T-helper 1 cell treated with Interleukin-12 subunit alpha and Interleukin-12 subunit beta and Interleukin-4 antibody, amounts not matched to agents 30 μg/mL and 1 μg/mL, for 36 hours (primary cell): ENCODE measurements around the gene HYAL2.
A peak's percentile ranks its signal among the peaks of the same experiment; 100 is the strongest.

ENCODE experiments used
- H3K27ac Mint-ChIP-seq: one replicate; pipeline ENCODE4 v1.8.0; 2021; ENCODE audit warnings: mild to moderate bottlenecking, mixed read lengths
- H3K27me3 Mint-ChIP-seq: one replicate; pipeline ENCODE4 v1.8.0; 2021; ENCODE audit warnings: low read depth, mixed read lengths
- H3K36me3 Mint-ChIP-seq: one replicate; pipeline ENCODE4 v1.8.0; 2021; ENCODE audit warnings: low read depth, mixed read lengths
- H3K4me1 Mint-ChIP-seq: one replicate; pipeline ENCODE4 v1.8.0; 2021; ENCODE audit warnings: low read depth, mixed read lengths
- H3K4me3 Mint-ChIP-seq: one replicate; pipeline ENCODE4 v1.8.0; 2021; ENCODE audit warnings: mild to moderate bottlenecking, moderate library complexity, mixed read lengths
- H3K9me3 Mint-ChIP-seq: one replicate; pipeline ENCODE4 v1.8.0; 2021; ENCODE audit warnings: mixed read lengths

HYAL2 gene

DNA sequence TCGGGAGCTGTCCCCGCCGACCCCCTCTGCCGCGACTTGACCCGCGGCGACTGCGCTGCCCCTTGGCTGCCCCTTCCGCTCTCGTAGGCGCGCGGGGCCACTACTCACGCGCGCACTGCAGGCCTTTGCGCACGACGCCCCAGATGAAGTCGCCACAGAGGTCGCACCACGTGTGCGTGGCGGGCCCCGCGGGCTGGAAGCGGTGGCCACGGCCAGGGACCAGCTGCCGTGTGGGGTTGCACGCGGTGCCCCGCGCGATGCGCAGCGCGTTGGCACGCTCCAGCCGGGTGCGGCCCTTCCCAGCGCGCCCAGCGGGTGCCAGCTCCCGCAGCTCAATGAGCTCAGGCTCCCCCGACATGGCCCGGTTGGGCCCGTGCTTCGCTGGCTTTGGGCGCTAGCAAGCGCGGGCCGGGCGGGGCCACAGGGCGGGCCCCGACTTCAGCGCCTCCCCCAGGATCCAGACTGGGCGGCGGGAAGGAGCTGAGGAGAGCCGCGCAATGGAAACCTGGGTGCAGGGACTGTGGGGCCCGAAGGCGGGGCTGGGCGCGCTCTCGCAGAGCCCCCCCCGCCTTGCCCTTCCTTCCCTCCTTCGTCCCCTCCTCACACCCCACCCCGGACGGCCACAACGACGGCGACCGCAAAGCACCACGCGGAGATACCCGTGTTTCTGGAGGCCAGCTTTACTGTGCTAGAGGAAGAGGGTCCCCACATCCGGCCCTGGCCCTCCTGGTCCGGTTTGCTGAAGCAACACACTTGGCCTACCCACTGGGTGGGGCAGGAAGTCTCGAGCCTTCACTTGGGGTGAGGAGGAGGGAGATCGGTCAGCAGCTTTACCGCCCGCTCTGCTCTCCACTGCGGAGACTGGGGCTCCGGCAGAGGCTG lies 18.1 kb upstream of the HYAL2 start, which contains the start of gene RASSF1:
Gene RASSF1 (minus strand): TSS at position 389 of the 882 bp plus-strand sequence. CDS start 31 bp downstream, at position 358.
- Mint-ChIP-seq H3K36me3 (peaks cover 27% of the 10 kb centered on the region), H3K4me3 (peak within 1 kb of the TSS; percentile 95), H3K27ac (peak within 1 kb of the TSS; percentile 94), H3K9me3 (no peaks in the 10 kb centered on the region), H3K27me3 (no peaks in the 10 kb centered on the region), H3K4me1 (peaks cover 35% of the 10 kb centered on the region)

DNA sequence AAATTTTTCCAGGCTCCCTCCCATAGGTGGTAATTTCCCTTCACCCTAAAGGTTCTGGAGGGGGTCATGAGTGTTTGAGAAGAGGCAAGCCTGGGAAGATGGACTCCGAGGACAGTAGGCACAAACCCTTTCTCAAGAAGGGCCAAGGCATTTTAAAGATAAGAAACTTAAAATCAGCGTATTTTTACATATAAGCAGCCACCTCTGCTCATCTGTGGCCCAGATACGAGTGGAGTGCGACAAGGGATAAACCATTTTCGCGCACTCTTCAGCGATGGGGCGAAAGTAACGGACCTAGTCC lies 17.6 kb upstream of the HYAL2 start:
- H3K27me3 Mint-ChIP-seq: no peaks in the 10 kb centered on the region
- peak overlapping the region; percentile 94 for H3K27ac Mint-ChIP-seq
- H3K4me1 Mint-ChIP-seq: peaks cover 36% of the 10 kb centered on the region
- H3K36me3 Mint-ChIP-seq: peaks cover 31% of the 10 kb centered on the region
- H3K4me3 Mint-ChIP-seq: peak overlapping the region; percentile 95
- no peaks in the 10 kb centered on the region for H3K9me3 Mint-ChIP-seq

DNA sequence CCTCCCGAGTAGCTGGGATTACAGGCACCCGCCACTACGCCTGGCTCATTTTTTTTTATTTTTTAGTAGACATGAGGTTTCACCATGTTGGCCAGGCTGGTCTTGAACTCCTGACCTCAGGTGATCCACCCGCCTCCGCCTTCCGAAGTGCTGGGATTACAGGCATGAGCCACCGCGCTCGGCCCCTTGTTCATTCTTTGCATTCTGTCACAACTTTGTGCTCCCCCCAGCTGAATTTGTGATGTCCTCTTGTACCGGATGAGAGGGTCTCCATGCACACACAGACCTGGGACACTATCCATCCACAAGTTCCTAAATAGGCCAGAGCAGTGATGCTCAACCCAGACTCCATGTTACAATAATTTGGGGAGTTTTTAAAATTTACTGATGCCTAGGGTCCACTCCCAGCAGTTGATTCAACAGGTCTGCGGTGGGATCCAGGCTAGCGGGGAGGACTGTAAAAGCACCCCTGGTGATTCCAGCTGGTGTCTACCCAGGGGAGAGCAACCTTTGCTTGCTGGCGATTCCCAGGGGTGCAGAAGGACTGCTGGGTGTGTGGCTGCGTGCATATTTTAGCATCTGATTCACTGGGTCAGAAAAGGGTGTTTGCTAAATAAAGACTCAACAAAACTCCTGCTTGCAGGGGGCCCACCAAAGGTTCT lies 17.1 kb upstream of the HYAL2 start:
- Mint-ChIP-seq H3K27ac (peak overlapping the region; percentile 94), H3K27me3 (no peaks in the 10 kb centered on the region), H3K4me1 (peaks cover 36% of the 10 kb centered on the region), H3K4me3 (peak overlapping the region; percentile 95), H3K36me3 (peaks cover 31% of the 10 kb centered on the region), H3K9me3 (no peaks in the 10 kb centered on the region)

DNA sequence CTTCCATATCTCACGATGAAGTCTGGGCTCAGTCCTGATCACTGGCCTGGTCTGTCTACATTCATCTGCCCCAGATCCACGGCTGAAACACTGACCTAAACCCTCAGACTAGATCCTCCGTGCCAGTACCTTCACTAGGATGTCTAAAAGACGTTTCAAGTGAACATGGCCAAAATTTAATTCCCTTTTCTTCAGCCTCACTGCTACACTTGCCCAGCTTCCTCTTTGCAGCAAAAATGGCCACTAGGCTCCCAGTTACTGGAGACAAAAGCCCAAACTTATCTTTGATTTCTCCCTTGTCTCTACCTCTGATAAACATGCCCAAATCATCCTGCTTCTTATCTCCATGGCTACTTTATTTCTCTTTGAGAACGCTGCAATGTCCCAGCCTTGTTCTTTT lies 16.4 kb upstream of the HYAL2 start:
- peaks cover 41% of the 10 kb centered on the region for H3K4me1 Mint-ChIP-seq
- H3K27me3 Mint-ChIP-seq: no peaks in the 10 kb centered on the region
- peaks cover 31% of the 10 kb centered on the region for H3K36me3 Mint-ChIP-seq
- H3K27ac Mint-ChIP-seq: peak overlapping the region; percentile 94
- peak overlapping the region; percentile 95 for H3K4me3 Mint-ChIP-seq
- no peaks in the 10 kb centered on the region for H3K9me3 Mint-ChIP-seq

DNA sequence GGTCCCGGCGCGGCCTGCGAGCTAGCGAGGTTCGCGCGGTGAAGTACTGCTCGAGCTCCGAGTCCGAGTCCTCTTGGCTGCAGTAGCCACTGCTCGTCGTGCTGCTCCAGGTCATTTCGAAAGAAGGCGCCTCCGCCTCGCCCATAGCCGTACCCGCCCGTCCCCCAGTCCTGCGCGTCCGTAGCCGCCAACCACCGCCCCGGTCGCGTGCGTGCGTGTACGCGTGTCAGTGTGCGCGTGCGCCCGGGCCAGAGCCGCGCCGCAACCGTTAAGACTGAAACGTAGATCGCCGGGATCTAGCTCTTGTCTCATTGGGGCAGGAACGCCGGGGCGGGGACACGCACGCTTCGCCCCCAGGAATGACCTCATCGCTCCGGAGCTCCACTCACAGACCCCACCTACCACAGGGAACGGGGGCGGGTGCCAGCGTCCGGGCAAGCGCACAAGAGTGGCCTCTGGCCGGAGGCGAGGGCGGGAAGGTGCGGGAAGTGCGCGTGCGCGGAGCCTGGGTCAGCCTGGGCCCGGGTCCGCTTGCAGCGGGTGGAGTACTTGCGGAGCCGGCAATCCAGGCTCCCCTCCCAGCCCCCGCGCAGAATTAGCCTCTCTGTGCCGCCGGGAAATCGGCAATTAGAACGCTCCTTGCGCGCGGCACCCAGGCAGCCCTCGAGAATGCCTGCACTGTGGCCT lies 14.8 kb upstream of the HYAL2 start:
- Mint-ChIP-seq H3K27ac (peak overlapping the region; percentile 94), H3K36me3 (peaks cover 31% of the 10 kb centered on the region), H3K27me3 (no peaks in the 10 kb centered on the region), H3K9me3 (no peaks in the 10 kb centered on the region), H3K4me3 (peak overlapping the region; percentile 95), H3K4me1 (peaks cover 46% of the 10 kb centered on the region)

DNA sequence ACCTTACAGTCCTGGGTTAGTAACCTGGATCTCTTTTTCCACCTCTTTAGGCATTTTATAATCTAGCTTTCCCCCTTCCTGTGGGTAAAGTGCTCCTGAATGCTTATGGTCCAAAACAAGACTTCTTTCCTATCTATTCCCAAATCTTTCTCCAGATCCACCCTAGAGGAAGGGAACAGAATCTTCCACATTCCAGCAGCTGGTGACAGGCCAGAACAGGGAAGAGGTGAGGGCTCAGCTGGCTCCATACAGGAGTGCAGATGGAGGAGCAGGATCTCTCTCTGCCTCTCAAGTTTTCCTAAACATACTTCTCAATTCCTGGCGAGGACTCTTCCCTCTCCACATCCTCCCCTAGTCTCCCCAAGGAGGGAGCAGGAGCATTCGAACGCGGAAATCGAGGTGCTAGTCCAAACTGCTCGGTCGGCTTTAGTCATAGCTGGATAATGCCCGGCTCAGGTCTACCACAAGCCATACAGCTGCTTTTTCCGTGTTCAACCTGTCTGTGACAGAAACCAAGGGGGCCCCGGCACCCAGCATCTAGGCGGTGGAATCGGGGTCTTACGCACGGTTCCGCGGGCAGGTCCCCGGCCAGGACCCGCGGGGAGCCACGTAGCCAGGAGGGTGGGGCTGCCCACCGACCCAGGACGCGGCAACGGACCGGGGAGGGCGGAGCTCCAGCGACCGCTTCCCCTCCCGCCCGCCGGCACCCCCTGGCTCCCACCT lies 14.1 kb upstream of the HYAL2 start:
- H3K36me3 Mint-ChIP-seq: peaks cover 35% of the 10 kb centered on the region
- H3K27me3 Mint-ChIP-seq: no peaks in the 10 kb centered on the region
- no peaks in the 10 kb centered on the region for H3K9me3 Mint-ChIP-seq
- H3K27ac Mint-ChIP-seq: peak overlapping the region; percentile 94
- peaks cover 47% of the 10 kb centered on the region for H3K4me1 Mint-ChIP-seq
- peak overlapping the region; percentile 95 for H3K4me3 Mint-ChIP-seq

DNA sequence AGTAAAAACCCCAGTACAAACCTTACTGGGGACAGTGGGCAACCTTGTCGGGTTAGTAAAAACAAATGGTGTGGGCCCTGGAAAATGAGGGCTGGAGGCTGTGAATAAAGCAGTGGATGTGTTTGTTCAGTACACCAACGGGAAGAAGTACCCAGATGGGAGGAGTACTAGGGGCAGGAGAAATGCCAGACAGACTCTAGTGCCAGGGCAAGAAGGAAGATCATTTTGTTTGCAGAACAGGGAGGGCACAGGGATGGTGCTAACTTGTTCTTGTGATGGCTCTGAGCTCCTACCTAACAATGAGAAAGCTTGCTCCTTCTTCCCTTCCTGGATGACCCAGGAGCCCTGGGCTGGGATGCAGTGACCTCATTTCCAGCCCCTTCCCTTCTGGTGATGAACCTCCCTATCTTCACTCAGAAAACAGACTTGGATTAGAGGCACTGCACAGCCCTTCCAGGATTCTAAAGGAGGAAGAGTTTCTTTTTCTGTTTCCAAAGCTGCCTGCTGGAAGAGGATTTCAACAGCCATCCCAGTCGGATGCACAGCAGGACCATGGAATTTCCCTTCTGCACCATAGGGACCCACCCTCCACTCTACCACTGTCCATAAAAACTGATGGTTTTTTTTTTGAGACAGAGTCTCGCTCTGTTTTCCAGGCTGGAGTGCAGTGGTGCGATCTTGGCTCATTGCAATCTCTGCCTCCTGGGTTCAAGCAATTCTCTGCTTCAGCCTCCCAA lies 12.0 kb upstream of the HYAL2 start:
- H3K36me3 Mint-ChIP-seq: peaks cover 39% of the 10 kb centered on the region
- no peaks in the 10 kb centered on the region for H3K9me3 Mint-ChIP-seq
- peaks cover 36% of the 10 kb centered on the region for H3K4me1 Mint-ChIP-seq
- H3K27ac Mint-ChIP-seq: peak overlapping the region; percentile 22
- no peaks in the 10 kb centered on the region for H3K27me3 Mint-ChIP-seq
- H3K4me3 Mint-ChIP-seq: peak overlapping the region; percentile 49

DNA sequence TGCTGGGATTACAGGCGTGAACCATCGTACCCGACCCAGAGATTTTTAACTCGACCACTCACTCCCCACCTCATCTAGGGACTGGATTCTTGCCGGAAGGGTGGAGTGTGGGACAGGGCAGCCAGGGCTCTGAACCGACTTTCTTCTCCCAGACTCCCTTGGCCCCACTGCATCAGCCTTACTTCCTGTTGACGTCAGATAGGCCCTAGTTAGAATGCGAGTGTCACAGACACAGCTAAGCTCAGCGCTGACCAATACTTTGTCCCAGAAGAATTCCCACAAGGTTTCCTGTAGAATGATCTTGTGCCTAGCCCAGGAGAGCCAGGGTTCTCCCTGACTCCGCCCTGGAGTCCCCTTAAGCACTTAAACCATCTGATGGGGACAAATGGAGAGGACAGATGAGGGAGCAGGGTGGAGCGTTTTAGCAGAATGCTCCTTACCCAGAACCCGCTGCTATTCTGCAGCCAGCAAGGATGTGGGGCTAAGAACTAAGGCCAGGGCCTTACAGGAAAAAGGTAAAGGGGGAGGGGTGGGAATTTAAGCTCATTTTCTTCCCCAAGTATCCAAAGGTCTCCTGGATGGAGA lies 11.3 kb upstream of the HYAL2 start:
- Mint-ChIP-seq H3K27me3 (no peaks in the 10 kb centered on the region), H3K36me3 (peaks cover 35% of the 10 kb centered on the region), H3K27ac (peak overlapping the region; percentile 82), H3K4me3 (peak overlapping the region; percentile 49), H3K9me3 (no peaks in the 10 kb centered on the region), H3K4me1 (peaks cover 32% of the 10 kb centered on the region)

DNA sequence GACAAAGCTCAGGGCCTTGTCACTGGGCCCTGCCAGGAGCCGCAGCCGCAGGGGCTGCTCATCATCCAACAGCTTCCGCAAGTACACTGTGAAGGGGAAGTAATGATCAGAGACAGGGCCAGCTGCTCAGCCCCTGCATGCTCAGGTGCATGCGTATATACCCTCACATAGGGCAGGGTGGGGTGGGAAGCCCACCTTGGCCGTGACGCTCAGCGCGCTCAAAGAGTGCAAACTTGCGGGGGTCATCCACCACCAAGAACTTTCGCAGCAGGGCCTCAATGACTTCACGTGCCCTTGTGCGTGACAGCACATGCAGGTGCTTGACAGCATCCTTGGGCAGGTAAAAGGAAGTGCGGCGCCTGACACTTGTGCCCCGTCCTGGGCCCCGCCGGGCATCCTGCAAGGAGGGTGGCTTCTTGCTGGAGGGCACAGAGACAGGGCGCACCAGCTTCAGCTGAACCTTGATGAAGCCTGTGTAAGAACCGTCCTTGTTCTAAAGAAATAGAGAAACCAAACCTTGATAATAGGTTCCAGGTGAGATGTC lies 8.9 kb upstream of the HYAL2 start:
- H3K27me3 Mint-ChIP-seq: no peaks in the 10 kb centered on the region
- H3K4me3 Mint-ChIP-seq: no peak overlapping the region
- peaks cover 32% of the 10 kb centered on the region for H3K36me3 Mint-ChIP-seq
- H3K27ac Mint-ChIP-seq: no peak overlapping the region
- H3K4me1 Mint-ChIP-seq: peaks cover 36% of the 10 kb centered on the region
- no peaks in the 10 kb centered on the region for H3K9me3 Mint-ChIP-seq

DNA sequence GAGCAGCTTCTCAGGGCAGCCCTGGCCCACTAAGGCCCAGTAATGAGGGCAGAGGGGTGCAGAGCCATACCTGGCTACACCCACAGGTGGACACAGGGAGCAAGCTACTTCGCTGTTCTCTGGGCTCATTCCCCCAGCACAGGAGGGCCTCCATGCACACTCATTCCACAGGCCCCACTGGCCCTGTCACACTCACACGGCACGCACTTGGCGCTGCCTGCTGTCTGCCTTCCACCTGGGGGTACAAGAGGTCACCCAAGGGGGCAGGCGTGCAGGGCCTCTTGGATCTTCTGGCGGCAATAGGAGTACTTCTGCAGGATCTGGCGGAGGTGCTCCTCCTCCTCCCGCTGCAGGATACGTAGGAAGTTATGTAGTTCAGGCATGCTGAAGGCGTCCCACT lies 7.8 kb upstream of the HYAL2 start:
- Mint-ChIP-seq H3K27me3 (no peaks in the 10 kb centered on the region), H3K4me1 (peaks cover 29% of the 10 kb centered on the region), H3K4me3 (no peak overlapping the region), H3K27ac (no peak overlapping the region), H3K36me3 (peaks cover 22% of the 10 kb centered on the region), H3K9me3 (no peaks in the 10 kb centered on the region)

DNA sequence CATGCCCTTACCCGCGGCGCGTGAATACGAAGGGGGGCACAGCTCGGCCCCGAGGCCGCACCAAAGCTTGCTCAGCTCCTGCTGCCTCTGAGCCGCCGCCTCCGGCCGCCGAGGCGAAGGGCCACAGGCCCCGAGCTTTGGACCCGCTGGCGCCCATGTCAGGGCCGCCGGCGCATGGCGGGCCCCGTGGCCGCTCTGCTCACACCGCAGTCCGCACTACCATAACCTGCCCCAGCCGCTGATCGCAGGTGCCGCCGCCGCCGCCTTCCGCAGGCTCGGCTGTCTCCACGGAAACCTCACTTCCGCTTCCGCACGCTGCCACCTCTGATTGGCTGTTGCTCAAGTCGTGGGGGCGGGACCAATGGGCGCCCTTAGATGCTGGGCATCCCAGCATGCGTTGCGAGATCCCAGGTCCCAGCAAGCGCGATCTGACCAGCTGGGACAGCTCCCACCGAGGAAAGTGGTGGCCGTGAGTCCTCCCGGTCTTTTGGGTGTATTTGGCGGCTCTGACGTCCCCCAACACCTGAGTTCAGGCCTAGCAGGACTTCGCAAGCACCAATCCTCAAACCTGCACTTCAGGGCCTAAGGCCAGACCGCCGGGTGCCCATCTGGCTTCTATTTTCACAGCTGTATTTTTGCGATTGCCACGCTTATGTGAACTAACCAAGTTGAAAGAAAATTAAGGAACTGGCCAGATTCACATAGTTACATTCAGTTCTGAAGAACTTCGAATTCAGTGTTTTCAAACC lies 5.6 kb upstream of the HYAL2 start, which contains the start of gene TUSC2:
Gene TUSC2 (minus strand): TSS at position 281 of the 749 bp plus-strand sequence. CDS start 124 bp downstream, at position 157.
- peak within 1 kb of the TSS; percentile 92 for H3K4me3 Mint-ChIP-seq
- no peaks in the 10 kb centered on the region for H3K27me3 Mint-ChIP-seq
- peaks cover 22% of the 10 kb centered on the region for H3K36me3 Mint-ChIP-seq
- H3K9me3 Mint-ChIP-seq: no peaks in the 10 kb centered on the region
- H3K4me1 Mint-ChIP-seq: peaks cover 20% of the 10 kb centered on the region
- H3K27ac Mint-ChIP-seq: peak within 1 kb of the TSS; percentile 88

DNA sequence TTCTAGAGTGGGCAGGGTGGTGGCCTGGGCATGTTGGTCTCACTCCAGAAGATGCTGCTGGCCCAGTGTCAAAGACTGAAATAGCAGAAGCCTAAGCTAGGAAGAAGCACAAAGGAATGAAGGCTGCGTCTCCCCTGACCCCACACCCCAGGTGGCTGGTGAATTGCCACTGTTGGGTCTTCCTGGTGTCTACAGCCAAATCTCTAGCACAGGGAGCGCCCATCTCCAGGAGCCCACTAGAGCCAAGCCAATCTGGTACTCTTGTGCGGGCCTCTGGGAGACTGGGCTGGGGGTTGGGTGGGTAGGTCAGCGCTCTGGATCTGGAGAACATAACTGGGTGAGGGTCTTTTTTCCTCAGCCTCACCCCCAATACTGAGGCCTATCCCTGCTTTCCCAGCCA lies 4.6 kb upstream of the HYAL2 start:
- no peaks in the 10 kb centered on the region for H3K27me3 Mint-ChIP-seq
- H3K27ac Mint-ChIP-seq: peak overlapping the region; percentile 63
- H3K4me3 Mint-ChIP-seq: peak overlapping the region; percentile 80
- peaks cover 21% of the 10 kb centered on the region for H3K36me3 Mint-ChIP-seq
- H3K4me1 Mint-ChIP-seq: peaks cover 18% of the 10 kb centered on the region
- H3K9me3 Mint-ChIP-seq: no peaks in the 10 kb centered on the region

DNA sequence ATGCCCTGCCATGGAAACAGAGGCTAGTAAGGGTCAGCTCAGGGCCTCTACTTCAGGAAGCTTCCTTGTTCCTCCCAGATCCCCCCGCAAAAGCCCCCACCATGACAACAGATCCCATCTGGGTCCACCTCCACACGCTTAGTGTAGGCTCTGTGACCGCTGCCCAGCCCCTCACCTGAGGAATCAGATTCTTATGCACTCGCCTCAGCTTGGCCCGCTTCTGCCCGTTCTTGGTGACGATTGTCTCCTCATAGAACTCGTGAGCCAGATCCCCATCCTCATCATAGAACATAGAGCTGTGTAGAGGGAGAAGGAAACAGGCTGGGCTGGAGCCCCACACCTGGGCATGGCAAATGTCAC lies 3.6 kb upstream of the HYAL2 start:
- H3K27ac Mint-ChIP-seq: no peak overlapping the region

More for the DNA sequence above, 3.6 kb upstream of the HYAL2 start:
- H3K4me1 Mint-ChIP-seq: peaks cover 18% of the 10 kb centered on the region
- peaks cover 17% of the 10 kb centered on the region for H3K36me3 Mint-ChIP-seq
- no peaks in the 10 kb centered on the region for H3K27me3 Mint-ChIP-seq
- no peaks in the 10 kb centered on the region for H3K9me3 Mint-ChIP-seq
- H3K4me3 Mint-ChIP-seq: no peak overlapping the region
